ENCODE measurements around the gene RAB11FIP3. TPM values are rescaled to one million over a fixed set of nuclear protein-coding genes. Genes with fewer than 3 reads are reported as not detected.

RAB11FIP3 gene
- total RNA-seq, 2 donors from 2014 or later, result 62.7 to 68.9 TPM

- Histone ChIP-seq H3K27ac (ENCODE audit: low read depth, low read length) (no peak overlapping the region), H3K4me3 (ENCODE audit: low read length) (no peak overlapping the region), H3K9me3 (ENCODE audit: control insufficient read depth, low read length) (no peaks in the 10 kb centered on the region), H3K9ac (ENCODE audit: extremely low read depth, low read length, poor library complexity, severe bottlenecking) (no peak overlapping the region), H3K36me3 (ENCODE audit: control insufficient read depth, insufficient read depth, low read length) (no peaks in the 10 kb centered on the region), H3K27me3 (ENCODE audit: control insufficient read depth, insufficient read depth, low read length, poor library complexity, severe bottlenecking) (no peaks in the 10 kb centered on the region), H3K4me1 (ENCODE audit: control insufficient read depth, insufficient read depth, low read length) (no peaks in the 10 kb centered on the region)
- Mint-ChIP-seq H3K27ac (no peak overlapping the region), H3K36me3 (ENCODE audit: low read depth) (peaks cover 9% of the 10 kb centered on the region), H3K27me3 (ENCODE audit: insufficient read depth) (no peaks in the 10 kb centered on the region), H3K4me3 (no peak overlapping the region), H3K4me1 (no peaks in the 10 kb centered on the region), H3K9me3 (no peaks in the 10 kb centered on the region)
- WGBS, 2 experiments (ENCODE audit: insufficient coverage in 1 of 2, insufficient read length in 1 of 2), result 98 to 100% methylated on average over 35 of the region's 35 CpGs
- no peak for TF ChIP-seq CTCF (conservative IDR thresholded peaks at IDR 0.05)
- DNase-seq, result no peak
Observed at GRCh38 chr16:552171-552570, 126.7 kb downstream of the RAB11FIP3 start.

- peaks cover 8% of the 10 kb centered on the region for H3K27me3 ChIP-seq (ENCODE audit: control insufficient read depth, insufficient read depth, low read length, poor library complexity, severe bottlenecking)
Observed at GRCh38 chr16:553601-554296, 128.3 kb downstream of the RAB11FIP3 start.

GRCh38 chr16:554297-554621, 128.8 kb downstream of the RAB11FIP3 start:
- Histone ChIP-seq H3K4me1 (ENCODE audit: control insufficient read depth, insufficient read depth, low read length) (no peaks in the 10 kb centered on the region), H3K9ac (ENCODE audit: extremely low read depth, low read length, poor library complexity, severe bottlenecking) (no peak overlapping the region), H3K27ac (ENCODE audit: low read depth, low read length) (peak overlapping the region; percentile 57), H3K27me3 (ENCODE audit: control insufficient read depth, insufficient read depth, low read length, poor library complexity, severe bottlenecking) (peaks cover 13% of the 10 kb centered on the region), H3K9me3 (ENCODE audit: control insufficient read depth, low read length) (no peaks in the 10 kb centered on the region), H3K4me3 (ENCODE audit: low read length) (no peak overlapping the region), H3K36me3 (ENCODE audit: control insufficient read depth, insufficient read depth, low read length) (no peaks in the 10 kb centered on the region)
- Mint-ChIP-seq H3K9me3 (no peaks in the 10 kb centered on the region), H3K4me3 (no peak overlapping the region), H3K27me3 (ENCODE audit: insufficient read depth) (peaks cover 11% of the 10 kb centered on the region), H3K36me3 (ENCODE audit: low read depth) (peaks cover 9% of the 10 kb centered on the region), H3K27ac (no peak overlapping the region), H3K4me1 (no peaks in the 10 kb centered on the region)
- DNase-seq, result no peak
- WGBS, 2 experiments (ENCODE audit: insufficient coverage in 1 of 2, insufficient read length in 1 of 2), result 82 to 93% methylated on average over 3 to 11 of the region's 11 CpGs
- no peak for TF ChIP-seq CTCF (conservative IDR thresholded peaks at IDR 0.05)

More at GRCh38 chr16:553601-554296, 128.3 kb downstream of the RAB11FIP3 start:
- H3K4me3 ChIP-seq (ENCODE audit: low read length), result no peak overlapping the region
- H3K4me1 Mint-ChIP-seq, result no peaks in the 10 kb centered on the region
- no peak overlapping the region for H3K27ac Mint-ChIP-seq
- H3K27me3 Mint-ChIP-seq (ENCODE audit: insufficient read depth), result peaks cover 6% of the 10 kb centered on the region
- peaks cover 9% of the 10 kb centered on the region for H3K36me3 Mint-ChIP-seq (ENCODE audit: low read depth)
- H3K9me3 Mint-ChIP-seq, result no peaks in the 10 kb centered on the region
- no peaks in the 10 kb centered on the region for H3K4me1 ChIP-seq (ENCODE audit: control insufficient read depth, insufficient read depth, low read length)
- H3K27ac ChIP-seq (ENCODE audit: low read depth, low read length), result no peak overlapping the region
- no peak overlapping the region for H3K9ac ChIP-seq (ENCODE audit: extremely low read depth, low read length, poor library complexity, severe bottlenecking)
- DNase-seq, result no peak
- no peak overlapping the region for H3K4me3 Mint-ChIP-seq
- WGBS, 2 experiments (ENCODE audit: insufficient coverage in 1 of 2, insufficient read length in 1 of 2), result 96% methylated on average over 22 to 33 of the region's 33 CpGs
- no peak for TF ChIP-seq CTCF (conservative IDR thresholded peaks at IDR 0.05)
- no peaks in the 10 kb centered on the region for H3K9me3 ChIP-seq (ENCODE audit: control insufficient read depth, low read length)
- H3K36me3 ChIP-seq (ENCODE audit: control insufficient read depth, insufficient read depth, low read length), result no peaks in the 10 kb centered on the region
